HG03354 (cell line): ENCODE data around the gene AGPAT3.

Experiments used
- ATAC-seq: cut with Tn5 transposase; IDR thresholded peaks from one replicate; pipeline ENCODE4 v1.9.1; 2021; ENCODE audit warnings: mild to moderate bottlenecking; ENCODE audit not compliant: unreplicated experiment, poor library complexity, severe bottlenecking

Gene AGPAT3

DNA sequence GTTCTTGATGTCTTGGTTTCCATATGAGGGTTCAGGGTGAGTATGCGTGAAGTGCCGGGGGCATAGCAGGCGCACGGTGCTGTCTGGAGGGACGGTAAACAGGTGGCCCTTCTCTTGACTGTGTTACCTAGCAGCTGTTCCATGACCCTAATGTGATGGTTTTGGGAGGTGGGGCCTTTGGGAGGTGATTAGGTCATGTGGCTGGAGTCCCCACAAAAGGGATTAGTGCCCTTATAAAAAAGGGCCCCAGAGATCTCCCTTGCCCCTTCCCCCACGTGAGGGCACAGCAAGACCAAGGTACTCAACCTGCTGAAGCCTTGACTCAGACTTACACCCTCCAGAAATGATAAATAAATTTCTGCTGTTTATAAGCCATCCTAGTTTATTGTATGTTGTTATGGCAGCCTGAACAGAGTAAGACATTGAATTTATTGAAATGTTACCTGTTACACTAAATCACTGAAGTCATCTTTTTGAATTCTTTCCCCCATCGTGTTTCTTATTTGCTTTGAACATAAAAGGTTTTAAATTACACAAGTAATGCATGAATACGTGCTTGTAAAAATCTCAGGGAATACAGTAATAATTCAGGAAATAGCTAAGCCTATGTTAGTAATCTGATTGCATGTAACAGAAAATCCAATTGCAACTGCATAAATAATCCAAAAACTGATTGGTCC lies 162.7 kb downstream of the AGPAT3 start:
- no peak for ATAC-seq

GRCh38 chr21:44028287-44028659 lies 163.2 kb downstream of the AGPAT3 start:
- ATAC-seq = no peak

GRCh38 chr21:44029460-44030087 lies 164.6 kb downstream of the AGPAT3 start:
- ATAC-seq = no peak

- ATAC-seq = no peak
Measured at GRCh38 chr21:44035244-44035643, 170.2 kb downstream of the AGPAT3 start.
